Glutamatergic neuron (in vitro differentiated cells): ENCODE measurements around the gene GPR132. TPM values are rescaled to one million over a fixed set of nuclear protein-coding genes. Genes with fewer than 3 reads are reported as not detected.

Source experiments
- DNase-seq: peaks from one replicate; pipeline ENCODE4 v3.0.0; 2022
- H3K27ac Mint-ChIP-seq: one replicate; pipeline ENCODE4 v1.8.0; 2020; ENCODE audit warnings: mild to moderate bottlenecking, mixed read lengths, inconsistent platforms; ENCODE audit not compliant: unreplicated experiment
- H3K27me3 Mint-ChIP-seq: one replicate; pipeline ENCODE4 v1.8.0; 2020; ENCODE audit warnings: mild to moderate bottlenecking, moderate library complexity, mixed read lengths, inconsistent platforms; ENCODE audit not compliant: unreplicated experiment
- H3K36me3 Mint-ChIP-seq: one replicate; pipeline ENCODE4 v1.8.0; 2020; ENCODE audit warnings: mild to moderate bottlenecking, mixed read lengths, inconsistent platforms; ENCODE audit not compliant: unreplicated experiment
- H3K4me1 Mint-ChIP-seq: one replicate; pipeline ENCODE4 v1.8.0; 2020; ENCODE audit warnings: mild to moderate bottlenecking, low read depth, mixed read lengths, inconsistent platforms; ENCODE audit not compliant: unreplicated experiment
- H3K4me3 Mint-ChIP-seq: one replicate; pipeline ENCODE4 v1.8.0; 2020; ENCODE audit warnings: mild to moderate bottlenecking, mixed read lengths, inconsistent platforms; ENCODE audit not compliant: unreplicated experiment
- H3K9me3 Mint-ChIP-seq: one replicate; pipeline ENCODE4 v1.8.0; 2020; ENCODE audit warnings: mild to moderate bottlenecking, moderate library complexity, mixed read lengths, inconsistent platforms; ENCODE audit not compliant: unreplicated experiment
- CTCF ChIP-seq: fragments of 200-600 bp; sonication (generic); IDR thresholded peaks from one replicate; pipeline ENCODE4 v1.5.0; 2021; ENCODE audit not compliant: partially characterized antibody, unreplicated experiment
- total RNA-seq: library from RNA; stranded (reverse); fragmentation: NEBNext Ultra II Directional; extraction: Animal tissue kit (Norgen Biotek cat#: 25700); gene quantifications from one replicate; pipeline ENCODE4 v1.2.1, GENCODE V29; 2021; ENCODE audit not compliant: unreplicated experiment

The GPR132 gene
- total RNA-seq, 1 donor from 2014 or later = not detected

- no peak for TF ChIP-seq CTCF
- DNase-seq = no peak
- peaks cover 4% of the 10 kb centered on the region for H3K27me3 Mint-ChIP-seq
- peaks cover 19% of the 10 kb centered on the region for H3K9me3 Mint-ChIP-seq
- H3K4me3 Mint-ChIP-seq = no peak overlapping the region
- no peaks in the 10 kb centered on the region for H3K4me1 Mint-ChIP-seq
- peaks cover 21% of the 10 kb centered on the region for H3K36me3 Mint-ChIP-seq
- no peak overlapping the region for H3K27ac Mint-ChIP-seq
Observed at GRCh38 chr14:105105158-105105557, 39.9 kb upstream of the GPR132 start.

- H3K36me3 Mint-ChIP-seq = peaks cover 16% of the 10 kb centered on the region
- TF ChIP-seq CTCF = no peak
- no peak for DNase-seq
- no peak overlapping the region for H3K4me3 Mint-ChIP-seq
- H3K27ac Mint-ChIP-seq = no peak overlapping the region
- peaks cover 18% of the 10 kb centered on the region for H3K9me3 Mint-ChIP-seq
- H3K27me3 Mint-ChIP-seq = peaks cover 7% of the 10 kb centered on the region
- H3K4me1 Mint-ChIP-seq = no peaks in the 10 kb centered on the region
Observed at GRCh38 chr14:105102893-105103292, 37.7 kb upstream of the GPR132 start.

GRCh38 chr14:105102361-105102870 lies 37.2 kb upstream of the GPR132 start:
- H3K27me3 Mint-ChIP-seq = peaks cover 7% of the 10 kb centered on the region
- H3K4me3 Mint-ChIP-seq = no peak overlapping the region
- no peak overlapping the region for H3K27ac Mint-ChIP-seq
- H3K9me3 Mint-ChIP-seq = peaks cover 18% of the 10 kb centered on the region
- TF ChIP-seq CTCF = no peak
- no peak for DNase-seq
- peaks cover 16% of the 10 kb centered on the region for H3K36me3 Mint-ChIP-seq
- H3K4me1 Mint-ChIP-seq = no peaks in the 10 kb centered on the region

- Mint-ChIP-seq H3K9me3 (peaks cover 21% of the 10 kb centered on the region), H3K4me1 (no peaks in the 10 kb centered on the region), H3K27me3 (peaks cover 7% of the 10 kb centered on the region), H3K36me3 (peaks cover 22% of the 10 kb centered on the region), H3K27ac (no peak overlapping the region), H3K4me3 (no peak overlapping the region)
- DNase-seq = no peak
- TF ChIP-seq CTCF = no peak
Observed at GRCh38 chr14:105100910-105101309, 35.7 kb upstream of the GPR132 start.

GRCh38 chr14:105099778-105100177 lies 34.5 kb upstream of the GPR132 start:
- Mint-ChIP-seq H3K27me3 (peaks cover 12% of the 10 kb centered on the region), H3K36me3 (peaks cover 20% of the 10 kb centered on the region), H3K9me3 (peaks cover 19% of the 10 kb centered on the region), H3K27ac (no peak overlapping the region), H3K4me3 (no peak overlapping the region), H3K4me1 (no peaks in the 10 kb centered on the region)
- DNase-seq = no peak
- no peak for TF ChIP-seq CTCF
